Measurements from ENCODE around the gene FIGN. TPM values are rescaled to one million over a fixed set of nuclear protein-coding genes. Genes with fewer than 3 reads are reported as not detected.

Gene FIGN
- total and polyA plus RNA-seq, 2 of the 4 experiments (the other 2 are of a cell fraction): 0.77 to 0.90 TPM

DNA sequence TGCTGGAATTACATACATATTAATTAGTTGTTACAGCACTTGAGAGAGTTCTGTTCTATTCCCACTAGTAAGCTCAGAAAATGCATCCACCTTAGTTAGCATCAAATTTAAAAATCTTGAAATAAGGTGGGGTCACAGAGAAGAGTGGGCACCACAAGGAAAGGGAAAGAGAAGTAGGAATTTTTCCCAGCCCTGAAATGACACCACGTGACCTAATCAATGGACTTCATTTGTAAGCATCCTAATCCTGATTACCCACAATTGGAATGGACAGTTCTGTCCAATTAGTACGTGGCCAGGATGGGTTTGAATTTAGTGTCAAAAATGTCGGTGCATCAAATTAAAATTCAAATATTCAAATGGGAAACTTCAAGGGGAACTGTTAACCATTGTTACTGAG, 186.8 kb downstream of the FIGN start:
- Histone ChIP-seq H3K27me3 (ENCODE audit: control insufficient read depth, insufficient read depth, low read length) (no peaks in the 10 kb centered on the region), H3K79me1 (ENCODE audit: low read depth in 1 of 2, low read length in 2 of 2) (no peaks in the 10 kb centered on the region), H2BK120ac (ENCODE audit: low read depth, low read length) (no peak overlapping the region), H2BK20ac (ENCODE audit: low read depth, low read length) (no peak overlapping the region), H4K5ac (ENCODE audit: low read depth, low read length) (no peak overlapping the region), H3K4me2 (ENCODE audit: low read depth, low read length) (no peak overlapping the region), H3K27ac (ENCODE audit: insufficient read depth, low read length) (no peak overlapping the region), H3K23ac (ENCODE audit: low read depth, low read length) (no peak overlapping the region), H2BK5ac (ENCODE audit: low read depth, low read length, poor library complexity, severe bottlenecking) (no peak overlapping the region), H2AFZ (replicated peaks; ENCODE audit: low read length, poor library complexity) (no peak overlapping the region), H4K8ac (ENCODE audit: low read depth in 2 of 2, low read length in 2 of 2) (no peak overlapping the region), H4K20me1 (ENCODE audit: insufficient read depth, low read length) (no peaks in the 10 kb centered on the region), H3K14ac (replicated peaks; ENCODE audit: low read depth, low read length) (no peak overlapping the region), H3K4me3 (ENCODE audit: insufficient read depth, low read depth, low read length) (no peak overlapping the region), H3K36me3 (ENCODE audit: control insufficient read depth, insufficient read depth, low read length) (no peaks in the 10 kb centered on the region), H3K4ac (ENCODE audit: low read depth, low read length) (no peak overlapping the region), H3K9me3 (ENCODE audit: control insufficient read depth, insufficient read depth, low read length) (no peaks in the 10 kb centered on the region), H2AK5ac (ENCODE audit: low read depth, low read length) (no peak overlapping the region), H3K9ac (ENCODE audit: low read depth, low read length) (no peak overlapping the region), H4K91ac (ENCODE audit: insufficient read depth, low read depth, low read length) (no peak overlapping the region), H3K18ac (ENCODE audit: low read depth, low read length) (no peak overlapping the region), H3K4me1 (ENCODE audit: control insufficient read depth, insufficient read depth, low read length) (no peaks in the 10 kb centered on the region), H2AK9ac (replicated peaks; ENCODE audit: low read depth, low read length, poor library complexity) (no peak overlapping the region), H3K56ac (ENCODE audit: extremely low read depth, insufficient read depth, low read length) (no peak overlapping the region), H3K9me1 (ENCODE audit: insufficient read depth, low read length) (no peaks in the 10 kb centered on the region), H2BK15ac (ENCODE audit: low read depth, low read length) (no peak overlapping the region)
- ATAC-seq (ENCODE audit: low read depth) (no peak), DNase-seq (no peak)
- in situ Hi-C loops (cut with MboI; ENCODE audit: low sequenced_read_pairs): no loop called here
- no CpG with 5 or more reads among the region's 3 CpGs for WGBS, 2 experiments (ENCODE audit: extremely low coverage in 2 of 2, insufficient read length in 1 of 2)
- intact Hi-C loops (cut with micrococcal nuclease): no loop called here
- dilution Hi-C loops (cut with HindIII; ENCODE audit: low sequenced_read_pairs, unreplicated experiment): no loop called here
- ChIA-PET POLR2A (ENCODE audit: unreplicated experiment) (no interaction called here), CTCF (no interaction called here)
- TF ChIP-seq BHLHE40 (IDR thresholded peaks at IDR 0.05; ENCODE audit: low read depth, low read length) (no peak), RAD21 (IDR thresholded peaks at IDR 0.05; ENCODE audit: low read length) (no peak), MAFK (IDR thresholded peaks at IDR 0.05; ENCODE audit: low read depth, low read length) (no peak), RFX5 (IDR thresholded peaks at IDR 0.05; ENCODE audit: low read depth, low read length) (no peak)
- TF ChIP-seq, protein P1, sequence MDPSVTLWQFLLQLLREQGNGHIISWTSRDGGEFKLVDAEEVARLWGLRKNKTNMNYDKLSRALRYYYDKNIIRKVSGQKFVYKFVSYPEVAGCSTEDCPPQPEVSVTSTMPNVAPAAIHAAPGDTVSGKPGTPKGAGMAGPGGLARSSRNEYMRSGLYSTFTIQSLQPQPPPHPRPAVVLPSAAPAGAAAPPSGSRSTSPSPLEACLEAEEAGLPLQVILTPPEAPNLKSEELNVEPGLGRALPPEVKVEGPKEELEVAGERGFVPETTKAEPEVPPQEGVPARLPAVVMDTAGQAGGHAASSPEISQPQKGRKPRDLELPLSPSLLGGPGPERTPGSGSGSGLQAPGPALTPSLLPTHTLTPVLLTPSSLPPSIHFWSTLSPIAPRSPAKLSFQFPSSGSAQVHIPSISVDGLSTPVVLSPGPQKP (IDR thresholded peaks at IDR 0.05; ENCODE audit: borderline replicate concordance, low read depth, low read length): no peak
- no TSS peak for BruUV-seq (replicated peaks)

All from IMR-90 (cell line).